Endothelial cell of umbilical vein (primary cell): Measurements from ENCODE around the gene TMEM214. TPM values are rescaled to one million over a fixed set of nuclear protein-coding genes. Genes with fewer than 3 reads are reported as not detected.

Experiments
- BruUV-seq: library from RNA; stranded (reverse); fragments of 400-500 nt; replicated peaks from 2 replicates; lab custom pipeline; 2021; lab: Mats Ljungman, UMichigan
- CTCF ChIA-PET: fragments of 300-600, 350-600 bp; sonication (Branson Sonifier 250); formaldehyde crosslinking; loops from one replicate; lab custom pipeline; 2021; ENCODE audit warnings: antibody characterized with exemption, inconsistent platforms; lab: Charles Lee
- POLR2A ChIA-PET: fragments of 300-600, 350-600 bp; sonication (Branson Sonifier 250); formaldehyde crosslinking; loops from one replicate; lab custom pipeline; 2021; ENCODE audit warnings: antibody characterized with exemption, inconsistent platforms; lab: Charles Lee
- DNase-seq: peaks from one replicate; pipeline ENCODE4 v3.0.0-alpha.2; 2011; ENCODE audit warnings: low read depth, low spot score
- FAIRE-seq: peaks from 2 replicates; lab custom pipeline; 2011; peaks lifted over from hg19 to GRCh38; lab: Jason Lieb, UNC
- H2AFZ ChIP-seq: 2 replicates; pipeline ENCODE4 v1.6.0; 2012; ENCODE audit warnings: low read depth, low read length, control low read depth, inconsistent platforms
- H3K27ac ChIP-seq: 2 replicates; pipeline ENCODE4 v1.5.1; 2011; ENCODE audit warnings: low read depth, mild to moderate bottlenecking, control low read depth, low read length, moderate library complexity; ENCODE audit not compliant: insufficient read depth
- H3K27me3 ChIP-seq, 2 experiments: 2 replicates each; pipeline versions ENCODE4 v1.6.0 to v1.6.1; 2011; ENCODE audit warnings: low read length in 2 of 2, mixed read lengths in 1 of 2; ENCODE audit not compliant: control insufficient read depth in 2 of 2, insufficient read depth in 2 of 2
- H3K36me3 ChIP-seq, 2 experiments: 2 replicates in 1 of 2; 3 replicates in 1 of 2; pipeline ENCODE4 v1.5.1; 2011; ENCODE audit warnings: low read length in 2 of 2, mild to moderate bottlenecking in 1 of 2, moderate library complexity in 1 of 2; ENCODE audit not compliant: control insufficient read depth in 2 of 2, insufficient read depth in 2 of 2; ENCODE audit errors: extremely low read depth in 1 of 2
- H3K4me1 ChIP-seq: 3 replicates; pipeline ENCODE4 v1.5.1; 2011; ENCODE audit warnings: mild to moderate bottlenecking, low read length; ENCODE audit not compliant: control insufficient read depth, insufficient read depth; ENCODE audit errors: extremely low read depth
- H3K4me2 ChIP-seq: 2 replicates; pipeline ENCODE4 v1.6.1; 2011; ENCODE audit warnings: low read length, control low read depth, mixed read lengths; ENCODE audit not compliant: insufficient read depth
- H3K4me3 ChIP-seq, 3 experiments: fragments of 200-600 bp in 1 of 3; sonication (generic), shearing (Covaris generic) in 1 of 3; replicated peaks in 1 of 3; 2 replicates each; pipeline ENCODE4 v1.5.1; 2011 to 2016; ENCODE audit warnings: control low read depth in 3 of 3, low read length in 3 of 3, mild to moderate bottlenecking in 2 of 3, inconsistent platforms in 1 of 3, low read depth in 1 of 3, moderate library complexity in 1 of 3; ENCODE audit not compliant: insufficient read depth in 1 of 3
- H3K79me2 ChIP-seq: 2 replicates; pipeline ENCODE4 v1.6.0; 2012; ENCODE audit warnings: low read length, inconsistent platforms; ENCODE audit not compliant: control insufficient read depth, insufficient read depth
- H3K9ac ChIP-seq: replicated peaks from 2 replicates; pipeline ENCODE3; 2011; ENCODE audit warnings: low read length, control low read depth; ENCODE audit not compliant: insufficient read depth; ENCODE audit errors: extremely low read depth
- H3K9me1 ChIP-seq: replicated peaks from 3 replicates; pipeline ENCODE4 v1.6.0; 2011; ENCODE audit warnings: mild to moderate bottlenecking, low read length; ENCODE audit not compliant: control insufficient read depth, insufficient read depth; ENCODE audit errors: extremely low read depth
- H3K9me3 ChIP-seq: replicated peaks from 2 replicates; pipeline ENCODE4 v1.5.1; 2012; ENCODE audit warnings: low read length, inconsistent platforms; ENCODE audit not compliant: control insufficient read depth, insufficient read depth
- H4K20me1 ChIP-seq: replicated peaks from 2 replicates; pipeline ENCODE3; 2011; ENCODE audit warnings: mild to moderate bottlenecking, low read length; ENCODE audit not compliant: control insufficient read depth, insufficient read depth; ENCODE audit errors: extremely low read depth
- EZH2 ChIP-seq: IDR thresholded peaks from 2 replicates; pipeline ENCODE4 v1.6.1; 2012; ENCODE audit warnings: borderline replicate concordance, low read depth, mild to moderate bottlenecking, moderate library complexity, low read length, inconsistent platforms; ENCODE audit not compliant: severe bottlenecking
- FOS ChIP-seq: IDR thresholded peaks from 2 replicates; pipeline ENCODE4 v1.6.1; 2011; ENCODE audit warnings: mild to moderate bottlenecking, low read length, moderate library complexity, borderline replicate concordance; ENCODE audit not compliant: insufficient read depth
- GATA2 ChIP-seq: IDR thresholded peaks from 2 replicates; pipeline ENCODE4 v1.7.0; 2011; ENCODE audit warnings: low read depth, mild to moderate bottlenecking, moderate library complexity, mixed read lengths, low read length; ENCODE audit not compliant: insufficient read length, insufficient read depth
- JUN ChIP-seq: IDR thresholded peaks from 2 replicates; pipeline ENCODE4 v1.6.1; 2011; ENCODE audit warnings: borderline replicate concordance, low read depth; ENCODE audit not compliant: insufficient read length, insufficient read depth
- MAX ChIP-seq: IDR thresholded peaks from 2 replicates; pipeline ENCODE4 v1.6.1; 2011; ENCODE audit not compliant: insufficient read depth, insufficient read length
- MYC ChIP-seq: IDR thresholded peaks from one replicate; pipeline ENCODE4 v1.6.1; 2011; ENCODE audit warnings: mild to moderate bottlenecking, low read depth, low read length
- POLR2A ChIP-seq: IDR thresholded peaks from 2 replicates; pipeline ENCODE4 v1.6.1; 2012; ENCODE audit warnings: low read depth, mild to moderate bottlenecking, control low read depth, low read length
- POLR2AphosphoS5 ChIP-seq: IDR thresholded peaks from 2 replicates; pipeline ENCODE4 v1.6.1; 2012; ENCODE audit warnings: low read depth, mild to moderate bottlenecking, control low read depth, low read length, moderate library complexity; ENCODE audit not compliant: insufficient read depth
- dilution Hi-C: fragments of 300-500 bp; cut with MboI; formaldehyde crosslinking; loops from one replicate; pipeline ENCODE4 v1.15.0; 2019; ENCODE audit warnings: low sequenced_read_pairs; ENCODE audit not compliant: extremely low pct_ligation_motif_present
- intact Hi-C: fragments of 100-400 bp; cut with micrococcal nuclease; formaldehyde crosslinking; loops from one replicate; pipeline ENCODE4 v1.10.0; 2022
- polyA plus RNA-seq, 4 experiments: library from polyadenylated mRNA; depleted of rRNA in 3 of 4; stranded (reverse) in 3 of 4; unstranded in 1 of 4; fragments of >200 nt; gene quantifications; 2 replicates each; pipeline versions ENCODE4 v1.2.1 to v1.2.3, GENCODE V29; 2011 to 2012; ENCODE audit warnings: missing spikeins in 1 of 4
- total RNA-seq: library from RNA; stranded (reverse); gene quantifications from 2 replicates; pipeline ENCODE4 v1.2.3, GENCODE V29; 2021
- TF ChIP-seq, protein P1 (sequence below), 2 donors: IDR thresholded peaks; 1 replicate in 1 of 2; 2 replicates in 1 of 2; pipeline ENCODE4 v1.5.1; 2011; ENCODE audit warnings: low read length in 2 of 2, mild to moderate bottlenecking in 2 of 2, moderate library complexity in 2 of 2, control low read depth in 1 of 2, inconsistent platforms in 1 of 2, low read depth in 1 of 2; ENCODE audit not compliant: insufficient read depth in 1 of 2; ENCODE audit errors: extremely low read depth in 1 of 2

The TMEM214 gene
- total and polyA plus RNA-seq, 2 donors (not counting 3 experiments of a cell fraction or from before 2014, with no cell fraction given), result 109 to 163 TPM

- no peaks in the 10 kb centered on the region for H4K20me1 ChIP-seq
- DNase-seq (no peak), FAIRE-seq (no peak)
- peaks cover 0 to 10% of the 10 kb centered on the region in 2 experiments for H3K36me3 ChIP-seq
- peaks cover 3% of the 10 kb centered on the region for H3K4me1 ChIP-seq
- H3K79me2 ChIP-seq, result no peaks in the 10 kb centered on the region
- no peak overlapping the region for H3K9ac ChIP-seq
- H3K27ac ChIP-seq, result no peak overlapping the region
- intact Hi-C loops (no loop called here), dilution Hi-C loops (no loop called here)
- H3K9me3 ChIP-seq, result no peaks in the 10 kb centered on the region
- no peak for TF ChIP-seq MYC
- TF ChIP-seq POLR2AphosphoS5, result no peak
- TF ChIP-seq GATA2, result no peak
- TF ChIP-seq FOS, result no peak
- no peak for TF ChIP-seq MAX
- TF ChIP-seq, protein P1, sequence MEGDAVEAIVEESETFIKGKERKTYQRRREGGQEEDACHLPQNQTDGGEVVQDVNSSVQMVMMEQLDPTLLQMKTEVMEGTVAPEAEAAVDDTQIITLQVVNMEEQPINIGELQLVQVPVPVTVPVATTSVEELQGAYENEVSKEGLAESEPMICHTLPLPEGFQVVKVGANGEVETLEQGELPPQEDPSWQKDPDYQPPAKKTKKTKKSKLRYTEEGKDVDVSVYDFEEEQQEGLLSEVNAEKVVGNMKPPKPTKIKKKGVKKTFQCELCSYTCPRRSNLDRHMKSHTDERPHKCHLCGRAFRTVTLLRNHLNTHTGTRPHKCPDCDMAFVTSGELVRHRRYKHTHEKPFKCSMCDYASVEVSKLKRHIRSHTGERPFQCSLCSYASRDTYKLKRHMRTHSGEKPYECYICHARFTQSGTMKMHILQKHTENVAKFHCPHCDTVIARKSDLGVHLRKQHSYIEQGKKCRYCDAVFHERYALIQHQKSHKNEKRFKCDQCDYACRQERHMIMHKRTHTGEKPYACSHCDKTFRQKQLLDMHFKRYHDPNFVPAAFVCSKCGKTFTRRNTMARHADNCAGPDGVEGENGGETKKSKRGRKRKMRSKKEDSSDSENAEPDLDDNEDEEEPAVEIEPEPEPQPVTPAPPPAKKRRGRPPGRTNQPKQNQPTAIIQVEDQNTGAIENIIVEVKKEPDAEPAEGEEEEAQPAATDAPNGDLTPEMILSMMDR (IDR thresholded peaks at IDR 0.05; ENCODE audit: extremely low read depth in 1 of 2, insufficient read depth in 1 of 2, low read depth in 1 of 2, low read length in 2 of 2), result no peak
- TF ChIP-seq POLR2A, result no peak
- no peak for TF ChIP-seq JUN
- no peak for TF ChIP-seq EZH2
- no peaks in the 10 kb centered on the region for H3K27me3 ChIP-seq
- no peak overlapping the region for H2AFZ ChIP-seq
- ChIA-PET POLR2A (no interaction called here), CTCF (interaction anchor here (0.7 to 2.7 kb wide), 6 partner anchors 9 to 274 kb away, joined by 3 to 19 read pairs (median 5); no protein-coding TSS in a partner anchor)
- BruUV-seq, result no TSS peak
- H3K4me3 ChIP-seq, result no peak overlapping the region
- H3K9me1 ChIP-seq, result no peaks in the 10 kb centered on the region
- no peak overlapping the region for H3K4me2 ChIP-seq
Measured at GRCh38 chr2:27025281-27025800, 7.4 kb upstream of the TMEM214 start.
